ENCODE measurements around the gene COBLL1. TPM values are rescaled to one million over a fixed set of nuclear protein-coding genes. Genes with fewer than 3 reads are reported as not detected.

COBLL1 gene
- total RNA-seq, 1 donor from 2014 or later, result 110 TPM

DNA sequence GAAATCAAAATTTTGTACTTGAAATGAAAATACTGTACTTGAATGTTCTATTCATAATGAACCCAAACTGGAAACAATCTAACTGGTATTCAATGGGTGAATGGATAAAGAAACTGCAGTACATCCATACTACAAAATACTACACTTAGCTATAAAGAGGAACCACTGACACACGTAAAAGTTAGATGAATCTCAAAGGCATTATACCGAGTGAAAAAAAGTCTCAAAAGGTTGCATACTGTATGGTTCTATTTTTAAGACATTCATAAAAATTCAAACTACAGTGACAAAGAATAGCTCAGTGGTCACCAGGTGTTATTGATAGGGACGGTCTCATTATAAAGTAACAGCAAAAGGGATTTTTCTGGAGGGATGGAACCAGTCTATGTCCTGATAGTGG is 41.1 kb downstream of the COBLL1 start:
- Mint-ChIP-seq H3K9me3 (no peaks in the 10 kb centered on the region), H3K27ac (peak overlapping the region; percentile 64), H3K4me3 (no peak overlapping the region), H3K27me3 (ENCODE audit: low read depth) (no peaks in the 10 kb centered on the region), H3K4me1 (peaks cover 49% of the 10 kb centered on the region), H3K36me3 (peaks cover 3% of the 10 kb centered on the region)
- DNase-seq (ENCODE audit: low spot score in 2 of 2, unreplicated experiment in 2 of 2), result no peak
- TF ChIP-seq, protein P1, sequence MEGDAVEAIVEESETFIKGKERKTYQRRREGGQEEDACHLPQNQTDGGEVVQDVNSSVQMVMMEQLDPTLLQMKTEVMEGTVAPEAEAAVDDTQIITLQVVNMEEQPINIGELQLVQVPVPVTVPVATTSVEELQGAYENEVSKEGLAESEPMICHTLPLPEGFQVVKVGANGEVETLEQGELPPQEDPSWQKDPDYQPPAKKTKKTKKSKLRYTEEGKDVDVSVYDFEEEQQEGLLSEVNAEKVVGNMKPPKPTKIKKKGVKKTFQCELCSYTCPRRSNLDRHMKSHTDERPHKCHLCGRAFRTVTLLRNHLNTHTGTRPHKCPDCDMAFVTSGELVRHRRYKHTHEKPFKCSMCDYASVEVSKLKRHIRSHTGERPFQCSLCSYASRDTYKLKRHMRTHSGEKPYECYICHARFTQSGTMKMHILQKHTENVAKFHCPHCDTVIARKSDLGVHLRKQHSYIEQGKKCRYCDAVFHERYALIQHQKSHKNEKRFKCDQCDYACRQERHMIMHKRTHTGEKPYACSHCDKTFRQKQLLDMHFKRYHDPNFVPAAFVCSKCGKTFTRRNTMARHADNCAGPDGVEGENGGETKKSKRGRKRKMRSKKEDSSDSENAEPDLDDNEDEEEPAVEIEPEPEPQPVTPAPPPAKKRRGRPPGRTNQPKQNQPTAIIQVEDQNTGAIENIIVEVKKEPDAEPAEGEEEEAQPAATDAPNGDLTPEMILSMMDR (IDR thresholded peaks at IDR 0.05; ENCODE audit: unreplicated experiment), result no peak

DNA sequence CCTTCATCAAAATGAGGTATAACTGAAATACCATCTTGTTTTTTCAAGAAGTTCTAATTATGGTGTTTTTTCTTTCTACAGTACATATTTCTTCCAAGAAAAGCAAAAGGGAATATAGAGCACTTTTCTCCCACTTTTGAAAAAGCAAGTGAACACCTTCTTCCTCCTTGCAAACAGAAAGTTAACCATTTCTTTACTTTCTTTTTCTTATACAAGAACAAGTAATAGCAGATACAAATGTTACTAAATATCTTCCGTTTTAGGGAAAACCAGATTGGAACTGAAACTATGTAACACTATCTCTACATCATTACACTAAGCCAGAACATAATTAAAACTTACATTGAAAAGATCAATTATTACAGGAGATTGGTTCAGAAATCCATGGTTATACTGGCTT is 44.0 kb downstream of the COBLL1 start:
- TF ChIP-seq, protein P1 (IDR thresholded peaks at IDR 0.05; ENCODE audit: unreplicated experiment), result no peak
- Mint-ChIP-seq H3K4me1 (peaks cover 69% of the 10 kb centered on the region), H3K36me3 (peaks cover 3% of the 10 kb centered on the region), H3K27me3 (ENCODE audit: low read depth) (no peaks in the 10 kb centered on the region), H3K4me3 (no peak overlapping the region), H3K27ac (peak overlapping the region; percentile 90), H3K9me3 (no peaks in the 10 kb centered on the region)
- DNase-seq (ENCODE audit: low spot score in 2 of 2, unreplicated experiment in 2 of 2), result no peak

DNA sequence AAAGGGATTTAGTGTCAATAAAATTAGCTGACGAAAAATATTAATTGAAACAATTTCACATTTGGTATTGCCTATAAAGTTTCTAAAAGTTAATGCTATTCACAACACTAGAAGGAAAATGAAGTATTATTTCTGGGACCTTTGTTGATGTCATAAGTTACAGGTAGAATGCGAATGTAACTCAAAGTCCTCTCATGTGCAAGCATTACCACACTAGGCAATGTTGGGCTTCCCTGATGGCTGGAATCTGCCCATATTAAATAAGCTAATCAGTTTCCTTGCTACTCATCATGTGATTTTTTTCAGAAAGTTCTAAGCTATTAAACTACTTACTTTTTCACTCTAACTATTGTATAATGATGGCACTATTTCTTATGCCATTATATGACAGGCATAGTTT is 44.6 kb downstream of the COBLL1 start:
- peaks cover 67% of the 10 kb centered on the region for H3K4me1 Mint-ChIP-seq
- no peak overlapping the region for H3K4me3 Mint-ChIP-seq
- H3K27ac Mint-ChIP-seq, result peak overlapping the region; percentile 90

DNA sequence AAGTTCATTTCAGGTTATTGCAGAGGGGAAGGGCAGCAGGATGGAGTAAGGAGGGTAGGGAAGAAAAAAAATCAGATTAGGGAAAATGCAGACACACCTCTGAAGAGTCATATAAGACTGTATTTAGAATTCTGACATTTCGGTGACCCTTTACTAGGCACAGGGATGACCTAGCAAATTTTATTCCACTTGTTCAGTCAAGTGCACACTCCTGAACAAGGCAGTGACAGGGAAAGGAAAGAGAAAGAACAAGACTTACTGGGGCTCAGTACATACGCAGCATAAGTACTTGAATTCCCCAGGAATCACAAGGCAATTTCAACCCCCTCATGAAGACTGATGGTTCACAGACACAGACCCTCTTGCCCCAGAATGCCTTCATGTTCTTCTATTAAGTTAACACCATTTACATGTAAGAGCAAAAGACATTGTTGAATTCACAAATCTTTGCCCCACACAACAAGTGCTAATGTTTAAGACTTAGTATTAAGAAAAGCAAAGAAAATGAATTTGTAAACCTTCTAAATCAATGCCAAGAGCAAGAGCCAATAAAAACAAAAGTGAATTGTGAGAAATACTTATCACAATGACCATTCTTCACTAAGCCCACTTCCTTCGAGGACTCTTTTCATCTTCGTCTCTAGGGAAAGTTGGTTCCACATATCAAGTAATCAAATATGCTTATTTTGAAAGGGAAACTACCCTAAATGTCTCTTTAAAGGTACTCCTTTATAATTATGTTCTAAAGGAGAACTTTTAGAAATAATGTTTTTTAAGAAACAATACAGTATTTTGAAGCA is 47.0 kb downstream of the COBLL1 start:
- H3K9me3 Mint-ChIP-seq, result no peaks in the 10 kb centered on the region
- H3K36me3 Mint-ChIP-seq, result no peaks in the 10 kb centered on the region
- no peaks in the 10 kb centered on the region for H3K27me3 Mint-ChIP-seq (ENCODE audit: low read depth)
- H3K4me3 Mint-ChIP-seq, result peak overlapping the region; percentile 1
- TF ChIP-seq, protein P1 (IDR thresholded peaks at IDR 0.05; ENCODE audit: unreplicated experiment), result no peak
- H3K27ac Mint-ChIP-seq, result peak overlapping the region; percentile 82
- no peak for DNase-seq (ENCODE audit: low spot score in 2 of 2, unreplicated experiment in 2 of 2)
- peaks cover 64% of the 10 kb centered on the region for H3K4me1 Mint-ChIP-seq

More for the DNA sequence above, 44.6 kb downstream of the COBLL1 start:
- Mint-ChIP-seq H3K27me3 (ENCODE audit: low read depth) (no peaks in the 10 kb centered on the region), H3K9me3 (no peaks in the 10 kb centered on the region), H3K36me3 (peaks cover 3% of the 10 kb centered on the region)
- TF ChIP-seq, protein P1 (IDR thresholded peaks at IDR 0.05; ENCODE audit: unreplicated experiment), result no peak
- no peak for DNase-seq (ENCODE audit: low spot score in 2 of 2, unreplicated experiment in 2 of 2)

DNA sequence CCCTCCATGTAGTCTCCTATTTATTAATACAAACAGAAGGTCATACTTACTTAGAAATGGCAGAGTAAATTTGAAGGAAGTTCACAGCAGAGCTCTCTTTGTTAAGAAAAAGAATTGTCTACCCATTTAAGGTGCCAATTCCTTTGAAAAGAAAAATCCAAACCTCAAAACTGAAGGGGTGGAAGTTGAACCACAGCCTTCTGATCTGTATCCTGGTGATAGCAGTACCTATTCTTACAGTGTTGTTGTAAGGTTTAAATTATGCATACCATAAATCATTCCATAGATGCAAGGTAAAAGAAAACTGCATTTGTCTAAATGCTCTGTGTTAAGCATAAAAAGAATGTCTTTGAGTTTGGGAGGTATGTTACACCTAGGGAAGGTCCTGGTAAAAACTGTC is 47.6 kb downstream of the COBLL1 start:
- Mint-ChIP-seq H3K9me3 (no peaks in the 10 kb centered on the region), H3K27me3 (ENCODE audit: low read depth) (no peaks in the 10 kb centered on the region), H3K4me1 (peaks cover 58% of the 10 kb centered on the region), H3K27ac (peak overlapping the region; percentile 82), H3K36me3 (no peaks in the 10 kb centered on the region), H3K4me3 (peak overlapping the region; percentile 1)
- TF ChIP-seq, protein P1 (IDR thresholded peaks at IDR 0.05; ENCODE audit: unreplicated experiment), result no peak
- DNase-seq (ENCODE audit: low spot score in 2 of 2, unreplicated experiment in 2 of 2), result no peak
